ENCODE measurements around the gene ZNF268. TPM values are rescaled to one million over a fixed set of nuclear protein-coding genes. Genes with fewer than 3 reads are reported as not detected.

Gene ZNF268
- total RNA-seq (2014; rRNA removed; shearing (Covaris generic)): 19.4 and 38.0 TPM in 2 replicates

DNA sequence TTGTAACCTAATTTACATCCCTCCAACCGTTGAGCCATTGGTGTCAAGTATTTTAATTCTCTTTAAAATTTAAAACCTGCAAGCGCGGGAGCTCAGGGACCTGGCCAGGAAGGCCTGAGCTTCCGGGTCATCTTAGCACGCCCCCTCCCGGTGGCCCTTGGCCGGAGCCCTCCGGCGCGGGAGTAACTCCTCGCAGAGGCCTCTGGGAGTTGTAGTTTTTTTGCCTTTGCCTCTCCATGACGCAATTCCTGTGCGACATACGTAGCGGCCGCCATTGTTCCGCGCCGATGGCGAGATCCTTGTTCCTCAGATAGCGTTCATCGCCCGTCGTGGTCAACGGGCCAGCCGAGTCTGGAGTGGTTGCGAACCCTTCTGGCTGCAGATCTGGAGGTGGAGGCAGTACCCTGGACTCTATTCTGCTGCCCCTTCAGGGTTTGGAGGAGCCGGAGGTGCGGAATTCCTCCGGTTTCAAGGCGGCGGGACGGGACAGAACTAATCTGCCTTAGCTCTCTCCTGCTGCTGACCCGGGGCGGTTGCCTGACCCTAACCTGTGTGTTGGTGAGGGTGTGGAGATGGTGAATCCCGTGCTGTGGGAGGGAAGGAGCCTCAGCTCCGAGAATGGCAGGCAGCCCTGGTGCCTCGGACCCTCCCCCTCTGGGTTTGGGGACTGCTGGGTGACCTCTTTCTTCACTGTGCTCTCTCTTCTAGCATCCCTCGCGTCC lies at the start of gene ZNF268:
Gene ZNF268, plus strand, starts transcription at position 258 of the 722 bp plus-strand sequence. CDS start 503 bp downstream, outside the sequence.
- DNase-seq (ENCODE audit: low spot score): peak; percentile 86
- in situ Hi-C loops (cut with HindIII; ENCODE audit: low sequenced_read_pairs): no loop called here

DNA sequence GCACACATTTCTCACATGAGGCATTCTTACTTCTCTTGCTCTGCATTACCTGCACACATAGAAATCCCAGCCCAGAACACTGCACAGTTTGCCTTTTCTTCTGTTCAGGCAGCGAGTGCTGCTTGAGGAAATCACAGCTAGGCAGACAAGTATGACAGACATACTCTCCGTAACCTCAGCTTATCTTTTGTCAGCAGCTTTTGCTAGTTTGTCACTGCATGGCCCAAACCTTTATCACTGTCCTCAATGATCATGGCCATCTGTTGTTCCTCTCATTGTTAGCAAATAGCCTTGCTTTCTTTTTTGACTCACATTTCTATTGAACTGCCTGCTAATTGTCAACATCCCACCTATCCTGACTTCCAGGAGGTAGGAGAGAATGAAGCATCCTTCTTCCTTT lies 45.5 kb upstream of the ZNF268 start:
- no peak for DNase-seq (ENCODE audit: low spot score)
- in situ Hi-C loops (cut with HindIII; ENCODE audit: low sequenced_read_pairs): no loop called here

DNA sequence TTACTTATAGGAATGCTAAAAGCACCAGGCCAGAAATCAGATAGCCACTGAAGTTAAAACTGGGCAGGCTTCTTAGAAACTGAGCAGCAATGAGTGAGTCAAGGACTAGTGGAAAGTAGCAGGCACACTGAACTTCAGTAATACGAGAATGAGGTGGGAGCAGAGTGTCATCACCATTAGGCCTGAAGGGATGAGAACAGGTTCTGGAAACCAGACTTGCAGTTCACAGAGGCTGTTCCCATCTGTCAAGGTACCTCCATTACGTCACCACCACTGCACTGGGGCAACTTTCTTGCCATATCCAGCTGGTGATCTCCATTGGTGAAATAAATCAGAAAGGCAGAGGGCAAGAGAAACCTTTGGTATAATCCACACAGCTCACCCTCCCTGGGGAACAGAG lies 35.3 kb upstream of the ZNF268 start:
- in situ Hi-C loops (cut with HindIII; ENCODE audit: low sequenced_read_pairs): no loop called here
- no peak for DNase-seq (ENCODE audit: low spot score)

DNA sequence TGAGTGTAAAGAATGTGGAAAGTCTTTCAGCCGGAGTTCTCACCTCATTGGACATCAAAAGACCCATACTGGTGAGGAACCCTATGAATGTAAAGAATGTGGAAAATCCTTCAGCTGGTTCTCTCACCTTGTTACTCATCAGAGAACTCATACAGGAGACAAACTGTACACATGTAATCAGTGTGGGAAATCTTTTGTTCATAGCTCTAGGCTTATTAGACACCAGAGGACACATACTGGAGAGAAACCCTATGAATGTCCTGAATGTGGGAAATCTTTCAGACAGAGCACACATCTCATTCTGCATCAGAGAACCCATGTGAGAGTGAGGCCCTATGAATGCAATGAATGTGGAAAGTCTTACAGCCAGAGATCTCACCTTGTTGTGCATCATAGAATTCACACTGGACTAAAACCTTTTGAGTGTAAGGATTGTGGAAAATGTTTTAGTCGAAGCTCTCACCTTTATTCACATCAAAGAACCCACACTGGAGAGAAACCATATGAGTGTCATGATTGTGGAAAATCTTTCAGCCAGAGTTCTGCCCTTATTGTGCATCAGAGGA lies 25.1 kb upstream of the ZNF268 start:
- DNase-seq (ENCODE audit: low spot score): no peak
- in situ Hi-C loops (cut with HindIII; ENCODE audit: low sequenced_read_pairs): no loop called here

DNA sequence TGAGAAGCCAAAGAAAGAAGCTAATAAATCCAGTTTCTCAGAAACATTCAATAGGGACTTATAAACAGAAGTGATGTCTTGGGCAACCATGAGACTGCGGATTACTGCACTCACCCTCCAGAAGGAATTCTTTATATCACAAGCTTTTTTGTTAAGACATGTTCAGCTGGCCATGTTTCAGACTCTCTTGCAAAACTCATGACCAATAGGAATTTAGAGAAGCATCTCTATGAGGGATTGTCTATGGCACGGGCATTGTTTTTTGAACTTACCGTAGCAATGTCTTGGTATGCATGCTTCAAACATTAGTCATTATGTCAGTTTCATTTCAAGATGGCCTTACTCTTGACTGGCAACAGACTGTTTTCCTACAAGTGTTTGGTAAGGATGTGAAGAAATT lies 15.5 kb upstream of the ZNF268 start:
- no peak for DNase-seq (ENCODE audit: low spot score)
- in situ Hi-C loops (cut with HindIII; ENCODE audit: low sequenced_read_pairs): no loop called here

DNA sequence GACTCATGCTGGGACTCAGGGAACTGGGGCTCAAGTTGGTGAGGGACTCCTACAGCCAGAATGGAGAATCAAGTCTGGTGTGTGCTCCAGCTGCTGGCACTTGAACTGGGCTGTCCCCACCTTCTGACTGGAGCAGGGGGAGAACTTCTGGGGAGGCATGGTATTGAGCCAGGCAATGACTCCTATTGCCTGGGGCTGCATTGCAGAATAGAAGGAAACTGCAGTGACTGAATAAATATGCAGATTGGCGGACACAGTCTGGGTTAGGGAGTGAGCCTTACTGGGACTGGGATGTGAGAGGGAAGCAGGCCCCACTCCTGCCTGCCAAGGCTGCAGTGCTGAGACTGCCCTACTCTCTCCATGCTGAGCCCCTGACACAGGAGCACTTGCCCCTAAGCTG lies 8.8 kb upstream of the ZNF268 start:
- no peak for DNase-seq (ENCODE audit: low spot score)

DNA sequence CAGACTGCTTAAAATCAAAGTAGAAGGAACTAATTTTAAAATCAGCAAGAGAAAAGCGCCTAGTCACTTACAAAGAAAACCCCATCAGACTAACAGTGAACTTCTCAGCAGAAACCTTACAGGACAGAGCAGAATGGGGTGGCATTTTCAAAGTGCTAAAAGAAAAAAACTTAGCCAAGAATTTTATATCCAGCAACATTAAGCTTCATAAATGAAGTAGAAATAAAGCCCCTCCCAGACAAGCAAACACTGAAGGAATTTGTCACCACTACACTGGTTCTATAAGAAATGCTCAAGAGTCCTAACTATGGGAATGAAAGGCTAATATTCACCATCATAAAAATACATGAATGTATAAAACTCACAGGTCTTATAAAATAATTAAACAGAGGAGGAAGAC lies 6.4 kb upstream of the ZNF268 start:
- no peak for DNase-seq (ENCODE audit: low spot score)
- in situ Hi-C loops (cut with HindIII; ENCODE audit: low sequenced_read_pairs): no loop called here

More for the DNA sequence above, 8.8 kb upstream of the ZNF268 start:
- in situ Hi-C loops (cut with HindIII; ENCODE audit: low sequenced_read_pairs): no loop called here

DNA sequence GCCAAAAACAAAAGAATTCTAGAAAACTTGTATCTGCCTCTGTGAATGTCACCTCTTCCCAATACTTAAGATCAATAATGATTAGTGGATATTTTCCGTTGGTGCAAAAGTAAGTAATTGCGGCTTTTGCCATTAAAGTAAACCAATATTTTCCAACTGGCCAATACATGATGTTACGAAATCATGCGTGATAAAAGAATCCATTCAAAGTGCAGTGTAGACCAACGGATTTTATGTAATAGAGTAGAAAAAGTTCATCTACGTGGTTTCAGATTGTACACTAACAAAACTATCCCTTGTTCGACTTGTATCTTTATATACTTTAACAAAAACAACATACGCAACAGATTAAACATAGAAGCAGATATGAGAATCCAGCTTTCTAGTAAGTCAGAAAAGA lies 626 bp upstream of the ZNF268 start:
- no peak for DNase-seq (ENCODE audit: low spot score)
- in situ Hi-C loops (cut with HindIII; ENCODE audit: low sequenced_read_pairs): no loop called here

DNA sequence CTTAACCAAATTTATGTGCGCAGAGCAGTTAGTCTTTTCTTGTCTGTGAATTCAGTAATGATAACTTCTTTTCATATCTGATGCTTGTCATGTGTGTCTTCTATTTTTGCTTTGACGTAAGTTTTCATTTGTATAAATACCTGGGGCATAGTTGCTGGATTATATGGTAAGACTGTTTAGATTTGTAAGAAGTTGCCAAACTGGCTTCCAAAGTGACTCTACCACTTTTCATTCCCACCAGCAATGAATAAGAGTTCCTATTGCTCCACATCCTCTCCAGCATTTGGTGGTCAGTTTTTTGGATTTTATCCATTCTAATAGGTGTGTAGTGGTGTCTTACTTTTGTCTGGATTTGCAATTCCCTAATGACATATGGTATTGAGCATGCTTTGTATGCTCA lies 8.9 kb downstream of the ZNF268 start:
- DNase-seq (ENCODE audit: low spot score): no peak
- in situ Hi-C loops (cut with HindIII; ENCODE audit: low sequenced_read_pairs): no loop called here

DNA sequence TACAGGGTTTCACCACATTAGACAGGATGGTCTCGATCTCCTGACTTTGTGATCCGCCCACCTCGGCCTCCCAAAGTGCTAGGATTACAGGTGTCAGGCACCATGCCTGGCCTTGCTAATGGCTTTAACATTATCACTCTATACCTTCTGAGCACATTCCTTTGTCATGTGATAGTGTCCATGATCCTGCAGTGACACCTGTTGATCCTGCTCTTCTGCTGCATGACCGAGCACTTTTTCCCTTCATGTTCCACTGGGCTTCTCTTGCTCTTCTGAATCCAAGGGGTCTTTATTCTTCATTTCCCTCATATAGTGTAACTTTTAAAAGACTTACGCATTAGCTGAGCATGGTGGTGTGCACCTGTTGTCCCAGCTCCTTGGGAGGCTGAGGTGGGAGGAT lies 11.6 kb downstream of the ZNF268 start:
- in situ Hi-C loops (cut with HindIII; ENCODE audit: low sequenced_read_pairs): no loop called here
- no peak for DNase-seq (ENCODE audit: low spot score)

DNA sequence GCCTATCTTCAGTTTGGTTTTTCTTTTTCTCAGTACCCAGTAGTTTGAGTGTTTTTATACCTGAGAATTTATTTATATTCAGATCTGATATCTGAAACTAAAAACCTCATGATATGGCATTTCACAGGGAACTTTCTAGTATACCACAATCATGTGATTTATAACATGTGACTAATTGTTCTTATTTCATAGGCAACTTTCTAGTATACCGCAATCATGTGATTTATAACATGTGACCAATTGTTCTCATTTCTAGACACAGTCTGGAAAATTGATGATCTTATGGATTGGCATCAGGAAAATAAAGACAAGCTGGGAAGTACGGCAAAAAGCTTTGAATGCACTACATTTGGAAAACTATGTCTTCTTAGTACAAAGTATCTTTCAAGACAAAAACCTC lies 20.6 kb downstream of the ZNF268 start:
- in situ Hi-C loops (cut with HindIII; ENCODE audit: low sequenced_read_pairs): no loop called here

DNA sequence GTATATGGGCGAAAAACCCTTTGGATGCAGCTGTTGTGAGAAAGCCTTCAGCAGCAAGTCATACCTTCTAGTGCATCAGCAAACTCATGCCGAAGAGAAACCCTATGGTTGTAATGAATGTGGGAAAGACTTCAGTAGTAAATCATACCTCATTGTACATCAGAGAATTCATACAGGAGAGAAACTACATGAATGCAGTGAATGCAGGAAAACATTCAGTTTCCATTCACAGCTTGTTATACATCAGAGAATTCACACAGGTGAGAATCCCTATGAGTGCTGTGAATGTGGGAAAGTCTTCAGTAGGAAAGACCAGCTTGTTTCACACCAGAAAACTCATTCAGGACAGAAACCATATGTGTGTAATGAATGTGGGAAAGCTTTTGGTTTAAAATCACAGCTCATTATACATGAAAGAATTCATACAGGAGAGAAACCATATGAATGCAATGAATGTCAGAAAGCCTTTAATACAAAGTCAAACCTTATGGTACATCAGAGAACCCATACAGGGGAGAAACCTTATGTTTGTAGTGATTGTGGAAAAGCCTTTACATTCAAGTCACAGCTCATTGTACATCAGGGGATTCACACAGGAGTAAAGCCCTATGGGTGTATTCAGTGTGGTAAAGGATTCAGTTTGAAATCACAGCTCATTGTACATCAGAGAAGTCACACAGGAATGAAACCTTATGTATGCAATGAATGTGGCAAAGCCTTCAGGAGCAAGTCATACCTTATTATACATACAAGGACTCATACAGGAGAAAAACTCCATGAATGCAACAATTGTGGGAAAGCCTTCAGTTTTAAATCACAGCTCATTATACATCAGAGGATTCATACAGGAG lies 21.4 kb downstream of the ZNF268 start:
- in situ Hi-C loops (cut with HindIII; ENCODE audit: low sequenced_read_pairs): no loop called here
- no peak for DNase-seq (ENCODE audit: low spot score)

More for the DNA sequence above, 20.6 kb downstream of the ZNF268 start:
- DNase-seq (ENCODE audit: low spot score): no peak

DNA sequence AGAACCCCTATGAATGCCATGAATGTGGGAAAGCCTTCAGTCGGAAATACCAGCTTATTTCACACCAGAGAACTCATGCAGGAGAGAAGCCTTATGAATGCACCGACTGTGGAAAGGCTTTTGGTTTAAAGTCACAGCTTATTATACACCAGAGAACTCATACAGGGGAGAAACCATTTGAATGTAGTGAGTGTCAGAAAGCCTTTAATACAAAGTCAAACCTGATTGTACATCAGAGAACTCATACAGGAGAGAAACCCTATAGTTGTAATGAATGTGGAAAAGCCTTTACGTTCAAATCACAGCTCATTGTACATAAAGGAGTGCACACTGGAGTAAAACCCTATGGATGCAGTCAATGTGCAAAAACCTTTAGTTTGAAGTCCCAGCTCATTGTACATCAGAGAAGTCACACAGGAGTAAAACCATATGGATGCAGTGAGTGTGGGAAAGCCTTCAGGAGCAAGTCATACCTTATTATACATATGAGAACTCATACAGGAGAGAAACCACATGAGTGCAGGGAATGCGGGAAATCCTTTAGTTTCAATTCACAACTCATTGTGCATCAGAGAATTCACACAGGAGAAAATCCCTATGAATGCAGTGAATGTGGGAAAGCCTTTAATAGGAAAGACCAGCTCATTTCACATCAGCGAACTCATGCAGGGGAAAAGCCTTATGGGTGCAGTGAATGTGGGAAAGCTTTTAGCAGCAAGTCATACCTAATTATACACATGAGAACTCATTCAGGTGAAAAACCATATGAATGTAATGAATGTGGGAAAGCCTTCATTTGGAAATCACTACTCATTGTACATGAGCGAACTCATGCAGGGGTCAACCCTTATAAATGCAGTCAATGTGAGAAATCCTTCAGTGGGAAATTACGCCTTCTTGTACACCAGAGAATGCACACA lies 22.3 kb downstream of the ZNF268 start:
- DNase-seq (ENCODE audit: low spot score): no peak
- in situ Hi-C loops (cut with HindIII; ENCODE audit: low sequenced_read_pairs): no loop called here

DNA sequence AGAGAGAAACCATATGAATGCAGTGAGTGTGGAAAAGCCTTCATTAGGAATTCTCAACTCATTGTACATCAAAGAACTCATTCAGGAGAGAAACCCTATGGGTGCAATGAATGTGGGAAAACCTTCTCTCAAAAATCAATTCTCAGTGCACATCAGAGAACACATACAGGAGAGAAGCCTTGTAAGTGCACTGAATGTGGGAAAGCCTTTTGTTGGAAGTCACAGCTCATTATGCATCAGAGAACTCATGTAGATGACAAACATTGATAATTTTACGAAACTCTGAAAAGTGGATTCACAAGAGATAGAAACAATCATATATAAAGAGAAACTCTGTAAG lies 22.9 kb downstream of the ZNF268 start:
- in situ Hi-C loops (cut with HindIII; ENCODE audit: low sequenced_read_pairs): no loop called here
- DNase-seq (ENCODE audit: low spot score): no peak

DNA sequence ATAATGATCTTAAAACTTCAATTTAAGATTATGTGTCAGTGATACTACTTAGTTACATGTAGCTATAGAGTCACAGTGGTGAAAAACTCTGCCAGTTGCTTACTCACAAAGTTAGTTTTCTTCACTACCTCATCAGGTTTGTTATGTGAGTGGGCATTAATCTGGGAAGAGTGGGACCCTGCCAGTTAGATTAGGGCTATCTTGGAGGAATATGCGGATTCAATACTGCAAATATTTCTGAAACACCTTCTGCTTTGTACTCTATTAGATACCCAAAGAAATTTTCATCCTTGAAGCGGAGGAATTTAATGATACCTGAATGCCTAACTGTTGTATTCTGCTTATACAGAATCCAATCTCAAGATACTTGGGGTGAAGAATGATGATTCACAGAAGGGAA lies 25.1 kb downstream of the ZNF268 start:
- no peak for DNase-seq (ENCODE audit: low spot score)
- in situ Hi-C loops (cut with HindIII; ENCODE audit: low sequenced_read_pairs): no loop called here

DNA sequence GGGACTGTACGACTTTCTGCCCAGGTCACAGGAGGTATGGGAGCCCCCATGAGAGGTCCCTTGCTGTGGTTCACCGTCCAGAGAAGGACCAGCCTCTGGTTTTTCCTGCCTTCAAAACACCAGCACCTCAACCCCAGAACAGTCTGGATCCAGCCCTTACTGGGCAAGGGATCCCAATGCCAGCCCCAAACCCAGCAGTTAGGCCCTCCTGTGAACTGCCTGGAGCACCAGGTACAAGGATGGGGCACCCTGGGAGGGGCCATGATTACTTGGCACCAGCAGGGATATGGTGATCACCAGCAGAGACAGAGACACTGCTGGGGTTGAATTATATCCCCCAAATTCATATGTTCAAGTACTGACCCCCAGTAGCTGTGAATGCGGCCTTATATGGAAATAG lies 34.4 kb downstream of the ZNF268 start:
- in situ Hi-C loops (cut with HindIII; ENCODE audit: low sequenced_read_pairs): no loop called here
- no peak for DNase-seq (ENCODE audit: low spot score)

DNA sequence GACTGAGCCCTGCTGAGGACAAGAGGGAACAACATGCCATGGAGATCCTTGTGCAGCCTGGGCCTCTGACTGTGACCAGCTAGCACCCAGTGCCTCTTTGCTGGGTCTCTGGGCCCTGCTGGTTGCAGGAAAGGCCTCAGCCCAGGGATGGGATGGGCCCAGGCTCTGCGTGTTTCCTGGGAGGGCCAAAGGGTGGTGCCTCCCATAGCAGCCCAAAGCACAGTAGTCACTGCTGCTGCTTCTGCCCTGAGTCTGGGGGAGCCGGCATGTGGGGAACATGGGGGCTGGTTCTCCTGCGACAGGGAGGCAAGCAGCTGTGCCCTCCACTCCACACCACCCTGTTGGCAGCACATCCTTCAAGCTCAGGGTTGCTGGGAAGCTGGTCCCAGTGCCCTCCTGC lies 35.9 kb downstream of the ZNF268 start:
- in situ Hi-C loops (cut with HindIII; ENCODE audit: low sequenced_read_pairs): no loop called here
- no peak for DNase-seq (ENCODE audit: low spot score)

DNA sequence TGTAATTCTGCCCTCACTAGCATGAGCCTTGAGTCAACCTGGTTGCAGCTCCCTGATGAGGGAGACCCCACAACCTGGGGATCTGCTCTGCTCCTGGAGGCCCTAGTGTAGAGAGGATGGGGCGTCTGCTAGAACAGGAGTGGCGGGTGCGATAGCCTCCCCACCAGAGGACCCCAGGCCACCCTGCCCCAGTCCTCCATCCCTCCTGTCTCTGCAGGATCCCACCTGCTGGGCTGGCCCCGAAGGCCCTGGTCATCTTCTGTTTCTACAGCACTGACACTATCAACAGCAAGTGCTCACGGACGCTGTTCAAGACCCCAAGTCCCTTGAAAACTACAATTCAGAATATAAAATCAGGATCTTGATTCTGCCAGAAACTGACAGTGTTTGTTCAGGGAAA lies 39.2 kb downstream of the ZNF268 start:
- no peak for DNase-seq (ENCODE audit: low spot score)
- in situ Hi-C loops (cut with HindIII; ENCODE audit: low sequenced_read_pairs): no loop called here

DNA sequence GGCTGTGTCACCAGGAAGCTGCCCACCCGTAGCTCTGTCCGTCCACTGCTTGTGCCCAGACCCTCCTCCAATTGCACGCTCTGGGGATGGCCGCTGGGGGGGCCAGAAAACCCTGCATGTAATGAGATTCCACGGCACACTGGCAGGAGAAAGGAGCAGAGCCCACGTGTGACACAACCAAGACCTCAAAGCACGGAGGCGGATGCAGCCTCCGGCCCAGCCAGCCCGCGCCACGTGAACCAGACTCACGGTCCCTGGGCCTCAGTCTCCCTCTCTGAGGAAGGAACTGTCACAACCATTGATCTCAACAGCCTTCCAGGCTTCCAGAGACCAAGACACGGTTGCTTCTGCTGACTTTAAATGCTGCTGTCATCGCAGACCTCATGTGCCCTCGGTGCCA lies 39.9 kb downstream of the ZNF268 start:
- DNase-seq (ENCODE audit: low spot score): no peak
- in situ Hi-C loops (cut with HindIII; ENCODE audit: low sequenced_read_pairs): no loop called here

Data from G401 (cell line).